ENCODE data around the gene DISP3.

DISP3 gene, protein sequence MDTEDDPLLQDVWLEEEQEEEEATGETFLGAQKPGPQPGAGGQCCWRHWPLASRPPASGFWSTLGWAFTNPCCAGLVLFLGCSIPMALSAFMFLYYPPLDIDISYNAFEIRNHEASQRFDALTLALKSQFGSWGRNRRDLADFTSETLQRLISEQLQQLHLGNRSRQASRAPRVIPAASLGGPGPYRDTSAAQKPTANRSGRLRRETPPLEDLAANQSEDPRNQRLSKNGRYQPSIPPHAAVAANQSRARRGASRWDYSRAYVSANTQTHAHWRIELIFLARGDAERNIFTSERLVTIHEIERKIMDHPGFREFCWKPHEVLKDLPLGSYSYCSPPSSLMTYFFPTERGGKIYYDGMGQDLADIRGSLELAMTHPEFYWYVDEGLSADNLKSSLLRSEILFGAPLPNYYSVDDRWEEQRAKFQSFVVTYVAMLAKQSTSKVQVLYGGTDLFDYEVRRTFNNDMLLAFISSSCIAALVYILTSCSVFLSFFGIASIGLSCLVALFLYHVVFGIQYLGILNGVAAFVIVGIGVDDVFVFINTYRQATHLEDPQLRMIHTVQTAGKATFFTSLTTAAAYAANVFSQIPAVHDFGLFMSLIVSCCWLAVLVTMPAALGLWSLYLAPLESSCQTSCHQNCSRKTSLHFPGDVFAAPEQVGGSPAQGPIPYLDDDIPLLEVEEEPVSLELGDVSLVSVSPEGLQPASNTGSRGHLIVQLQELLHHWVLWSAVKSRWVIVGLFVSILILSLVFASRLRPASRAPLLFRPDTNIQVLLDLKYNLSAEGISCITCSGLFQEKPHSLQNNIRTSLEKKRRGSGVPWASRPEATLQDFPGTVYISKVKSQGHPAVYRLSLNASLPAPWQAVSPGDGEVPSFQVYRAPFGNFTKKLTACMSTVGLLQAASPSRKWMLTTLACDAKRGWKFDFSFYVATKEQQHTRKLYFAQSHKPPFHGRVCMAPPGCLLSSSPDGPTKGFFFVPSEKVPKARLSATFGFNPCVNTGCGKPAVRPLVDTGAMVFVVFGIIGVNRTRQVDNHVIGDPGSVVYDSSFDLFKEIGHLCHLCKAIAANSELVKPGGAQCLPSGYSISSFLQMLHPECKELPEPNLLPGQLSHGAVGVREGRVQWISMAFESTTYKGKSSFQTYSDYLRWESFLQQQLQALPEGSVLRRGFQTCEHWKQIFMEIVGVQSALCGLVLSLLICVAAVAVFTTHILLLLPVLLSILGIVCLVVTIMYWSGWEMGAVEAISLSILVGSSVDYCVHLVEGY (N-terminal part only)

DNA sequence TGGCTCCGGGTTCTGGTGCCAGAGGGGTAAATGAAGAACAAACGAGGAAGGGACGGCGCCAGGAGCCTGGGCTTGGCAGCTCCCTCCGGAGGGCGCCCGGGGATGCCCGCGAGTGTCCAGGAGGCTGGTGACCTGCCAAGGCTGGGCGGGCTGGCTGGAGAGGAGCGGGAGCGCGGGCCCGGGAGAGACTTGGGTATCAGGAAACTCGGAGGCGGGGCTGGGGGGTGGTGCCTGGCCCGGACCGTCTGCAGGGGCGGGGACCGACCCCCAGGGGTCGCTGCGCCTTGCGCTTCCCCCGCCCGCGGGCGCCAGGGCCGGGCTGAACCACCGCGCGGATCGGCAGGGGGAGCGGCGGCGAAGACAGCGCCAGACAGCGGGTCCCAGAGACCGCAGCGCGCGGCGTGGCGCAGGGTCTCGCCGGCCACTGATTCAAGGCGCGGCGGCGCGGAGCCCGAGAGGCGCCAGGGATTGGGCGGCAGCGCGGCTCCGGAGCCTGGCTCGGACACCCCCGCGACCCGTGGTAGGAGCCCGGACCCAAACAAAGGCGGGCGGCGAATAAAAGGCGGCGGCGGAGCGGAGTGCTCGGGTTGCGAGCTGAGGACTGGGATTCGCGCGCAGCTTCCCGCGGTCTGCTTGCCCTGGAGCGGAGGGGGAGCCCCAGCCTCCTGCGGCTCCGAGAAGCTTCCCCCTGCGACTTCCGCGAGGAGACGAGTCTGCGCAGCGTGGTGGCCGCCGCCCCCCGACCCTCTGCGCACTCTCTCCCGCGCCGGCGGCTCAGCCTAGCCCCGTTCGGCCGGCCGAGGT, at the start of gene DISP3:
TSS of gene DISP3 (plus strand) at position 585 of the 804 bp plus-strand sequence. CDS start 21,838 bp downstream, outside the sequence.
- peak; percentile 64 for DNase-seq (ENCODE audit: low read depth)

DNA sequence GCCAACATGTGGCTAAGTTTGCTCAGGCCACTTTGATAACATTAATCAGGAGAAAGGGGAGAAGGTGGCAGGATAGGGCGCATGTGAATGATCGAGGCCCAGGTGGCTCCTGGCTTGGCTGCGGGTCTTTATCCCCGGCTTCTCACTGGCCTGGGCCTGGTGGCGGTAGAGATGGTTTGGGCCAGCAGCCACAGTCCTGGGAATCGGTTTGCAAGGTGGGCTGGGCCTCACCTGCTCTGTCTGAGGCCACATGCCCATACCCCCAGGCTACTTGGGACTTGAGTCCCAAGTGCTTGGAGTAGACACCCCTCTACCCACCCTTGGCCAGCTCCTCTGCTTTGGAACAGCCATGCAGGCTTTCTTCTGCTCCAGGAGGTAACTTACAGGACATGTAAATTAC, 49.7 kb upstream of the DISP3 start:
- no peak for DNase-seq (ENCODE audit: low read depth)

DNA sequence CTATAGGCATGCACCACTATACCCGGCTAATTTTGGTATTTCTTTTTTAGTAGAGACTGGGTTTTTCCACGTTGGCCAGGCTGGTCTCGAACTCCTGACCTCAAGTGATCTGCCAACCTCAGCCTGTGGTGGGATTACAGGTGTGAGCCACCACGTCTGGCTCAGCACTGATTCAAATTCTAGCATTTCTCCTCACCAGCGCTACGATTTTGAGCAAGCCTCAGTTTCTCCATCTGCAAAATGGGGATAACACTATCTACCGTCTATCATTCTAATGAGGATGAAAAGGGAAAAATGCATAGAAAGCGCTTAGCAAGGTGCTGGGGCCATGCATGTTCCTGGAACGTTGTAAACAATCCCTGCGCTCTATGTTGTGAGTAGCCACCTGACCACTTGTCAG, 49.0 kb upstream of the DISP3 start:
- no peak for DNase-seq (ENCODE audit: low read depth)

DNA sequence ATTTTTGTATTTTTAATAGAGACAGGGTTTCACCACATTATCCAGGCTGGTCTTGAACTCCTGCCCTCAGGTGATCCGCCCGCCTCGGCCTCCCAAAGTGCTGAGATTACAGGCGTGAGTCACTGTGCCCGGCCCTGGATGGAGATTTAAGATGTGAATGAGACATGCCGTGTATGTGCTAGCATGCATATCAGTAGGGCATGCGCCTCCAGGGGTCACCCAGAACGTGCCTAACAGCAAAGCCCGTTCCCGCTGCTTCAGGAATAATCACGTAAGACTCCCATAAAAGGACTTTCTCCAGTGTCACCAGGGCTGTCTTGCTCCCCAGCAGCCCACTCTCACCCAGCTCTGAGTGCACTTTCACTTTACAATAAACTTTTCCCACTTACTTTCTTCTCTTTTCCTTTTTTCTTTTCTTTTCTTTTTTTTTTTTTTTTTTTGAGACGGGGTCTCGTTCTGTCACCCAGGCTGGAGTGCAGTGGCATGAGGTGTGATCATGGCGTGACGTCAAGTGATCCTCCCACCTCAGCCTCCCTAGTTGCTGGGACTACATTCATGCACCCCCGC, 46.9 kb upstream of the DISP3 start:
- DNase-seq (ENCODE audit: low read depth): no peak

DNA sequence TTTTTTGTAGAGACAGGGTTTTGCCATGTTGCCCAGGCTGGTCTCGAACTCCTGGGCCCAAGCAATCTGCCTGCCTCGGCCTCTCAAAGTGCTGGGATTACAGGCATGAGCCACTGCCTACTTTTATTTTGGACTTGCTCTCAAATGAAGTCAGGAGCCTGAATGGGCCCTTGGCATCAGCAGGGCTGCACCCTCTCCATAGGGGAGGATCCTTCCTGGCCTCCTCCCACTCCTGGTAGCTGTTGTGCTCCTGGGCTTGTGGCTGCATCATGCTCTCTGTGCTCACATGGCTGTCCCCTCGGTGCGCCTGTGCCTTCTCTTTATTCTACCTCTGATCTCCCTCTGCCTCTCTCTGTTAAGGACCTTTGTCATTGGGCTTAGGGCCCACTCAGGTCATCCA, 46.4 kb upstream of the DISP3 start:
- no peak for DNase-seq (ENCODE audit: low read depth)

DNA sequence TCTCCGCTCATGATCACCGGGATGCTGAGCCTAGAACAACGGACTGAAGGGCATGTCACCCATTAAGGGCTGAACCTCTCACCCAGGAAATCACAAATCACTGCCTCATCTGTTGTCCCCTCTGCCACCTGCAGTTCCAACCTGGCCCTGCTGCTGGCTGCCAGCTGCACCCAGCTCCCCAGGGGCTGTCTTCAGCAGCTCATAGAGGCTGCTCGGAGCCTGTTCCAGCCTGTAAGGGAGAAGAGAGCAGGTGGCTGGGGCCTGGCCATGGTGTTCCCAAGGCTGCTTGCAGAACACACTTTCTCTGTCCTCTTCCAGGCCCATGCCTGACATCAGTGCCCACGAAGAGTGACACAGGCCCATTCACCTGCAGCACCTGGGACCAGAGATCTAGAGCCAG, 44.5 kb upstream of the DISP3 start:
- DNase-seq (ENCODE audit: low read depth): no peak

DNA sequence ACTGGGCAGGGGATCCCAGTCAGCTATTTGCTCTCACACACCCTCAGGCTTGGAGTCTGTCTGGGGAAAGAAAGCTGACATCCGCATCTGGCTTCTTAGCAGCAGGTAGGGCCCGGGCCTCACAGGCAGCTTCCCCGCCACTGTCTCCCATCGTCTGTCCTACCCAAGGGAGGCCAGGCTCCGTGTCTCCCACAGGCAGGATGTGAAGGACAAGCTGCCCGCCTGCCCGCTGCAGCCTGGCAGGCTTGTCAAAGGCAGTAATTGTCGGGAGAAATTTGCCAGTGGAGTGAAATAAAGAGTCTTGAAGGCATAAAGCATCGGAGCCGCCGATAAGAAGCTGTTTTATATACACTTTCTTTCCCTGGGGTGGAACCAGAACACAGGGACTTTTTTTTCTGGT, 44.0 kb upstream of the DISP3 start:
- DNase-seq (ENCODE audit: low read depth): no peak

DNA sequence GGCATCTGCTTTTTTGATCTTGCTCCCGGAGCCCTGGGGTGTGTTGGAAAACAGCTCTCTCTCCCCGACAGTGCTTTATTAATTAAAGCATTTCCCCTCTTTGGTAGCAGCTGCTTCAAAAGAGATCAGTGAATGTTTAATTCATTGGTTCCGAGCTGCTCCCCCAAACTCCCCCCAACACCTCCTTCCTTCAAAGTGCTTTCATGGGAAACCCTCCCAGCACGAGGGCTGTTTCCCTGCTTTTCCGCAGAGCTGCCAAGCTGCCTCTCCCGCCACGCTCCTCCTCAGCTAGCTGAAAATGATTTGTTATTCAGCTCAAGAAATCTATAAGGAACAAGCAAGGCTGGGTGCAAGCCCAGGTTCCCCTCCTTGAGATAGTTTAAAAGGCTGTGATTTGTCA, 40.0 kb upstream of the DISP3 start:
- DNase-seq (ENCODE audit: low read depth): no peak

DNA sequence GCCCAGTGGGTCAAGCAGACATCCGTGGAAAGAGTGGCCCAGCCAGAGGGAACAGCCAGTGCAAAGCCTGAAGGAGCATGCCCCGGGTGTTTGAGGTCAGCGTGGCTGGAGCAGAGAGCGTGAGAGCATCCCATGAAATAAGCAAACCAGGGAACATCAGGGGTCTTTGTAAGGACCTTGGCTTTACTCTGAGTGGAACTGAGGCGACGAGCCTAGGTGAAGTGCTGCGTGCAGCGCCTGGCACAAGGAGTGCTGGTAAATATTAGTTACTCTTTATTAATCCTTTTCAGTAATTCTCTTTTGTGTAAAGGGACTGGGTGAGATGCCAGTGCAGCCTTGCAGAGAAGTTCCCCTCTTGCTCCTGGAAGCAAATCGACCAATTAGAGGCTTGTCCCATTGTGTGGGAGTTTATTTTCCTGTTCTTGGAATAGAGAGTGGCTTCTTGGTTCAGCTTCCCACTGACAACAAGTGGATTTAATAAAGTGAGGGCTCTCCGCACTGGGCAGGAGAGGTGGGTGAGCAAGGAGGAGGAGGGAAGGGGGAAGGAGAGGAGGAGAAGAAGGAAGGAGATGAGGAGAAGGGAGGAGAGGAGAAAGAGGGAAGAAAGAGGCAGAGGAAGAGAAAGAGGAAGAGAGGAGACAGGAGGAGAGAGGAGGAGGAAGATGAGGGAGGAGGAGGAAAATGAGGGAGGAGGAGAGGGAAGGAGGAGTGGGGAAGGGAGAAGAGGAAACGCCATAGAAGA, 37.6 kb upstream of the DISP3 start:
- DNase-seq (ENCODE audit: low read depth): no peak

DNA sequence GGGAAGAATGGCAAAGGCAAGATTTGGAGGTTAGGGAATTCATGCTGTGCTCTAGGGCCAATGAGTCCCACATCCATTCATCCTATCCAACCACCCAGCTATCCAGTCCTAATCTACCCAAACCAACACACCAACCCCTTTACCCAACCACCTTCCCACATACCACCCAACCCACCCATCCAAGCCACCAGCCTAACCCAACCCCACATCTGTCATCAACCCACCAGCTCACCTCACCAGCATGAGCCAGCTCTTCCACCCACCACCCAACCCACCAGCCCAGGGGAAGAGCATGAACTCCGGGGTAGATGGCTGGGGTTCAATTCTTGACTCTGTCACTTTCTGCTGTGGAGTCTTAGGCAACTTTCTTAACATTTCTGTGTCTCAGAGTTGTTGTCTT, 35.9 kb upstream of the DISP3 start:
- DNase-seq (ENCODE audit: low read depth): no peak

DNA sequence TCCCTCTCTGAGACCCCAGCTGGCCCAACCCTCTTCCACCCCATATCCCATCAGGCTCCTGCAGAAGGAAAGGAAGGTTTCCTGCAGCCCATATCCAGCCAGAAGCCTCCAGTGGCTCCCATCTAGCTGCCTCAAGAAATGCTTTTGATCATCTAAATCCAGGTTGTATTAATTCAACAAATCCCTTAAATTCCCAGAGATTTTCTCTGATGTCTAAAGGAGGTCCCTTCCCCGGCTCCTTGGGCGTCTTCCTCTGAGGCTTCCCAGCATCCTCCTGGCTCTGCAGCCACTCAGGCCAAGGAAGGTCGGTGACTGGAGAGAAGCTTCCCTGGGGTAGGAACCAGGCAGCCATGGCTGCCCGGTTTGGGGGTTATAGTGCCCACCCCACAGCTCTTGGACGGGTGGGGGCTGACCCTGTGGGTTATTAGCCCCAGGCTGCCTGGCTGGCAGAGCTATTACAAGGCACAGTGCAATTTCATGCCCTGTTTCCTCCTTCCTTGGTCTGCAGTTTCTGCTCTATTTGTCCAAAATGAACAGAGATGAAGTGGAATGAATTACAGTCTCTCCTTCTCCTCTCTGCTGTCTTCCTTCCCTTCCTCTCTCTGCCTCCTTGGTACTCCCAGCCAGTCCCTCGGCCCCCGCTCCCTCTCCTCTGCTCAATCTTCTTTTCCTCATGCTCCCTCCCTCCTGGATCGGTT, 34.8 kb upstream of the DISP3 start:
- DNase-seq (ENCODE audit: low read depth): no peak

DNA sequence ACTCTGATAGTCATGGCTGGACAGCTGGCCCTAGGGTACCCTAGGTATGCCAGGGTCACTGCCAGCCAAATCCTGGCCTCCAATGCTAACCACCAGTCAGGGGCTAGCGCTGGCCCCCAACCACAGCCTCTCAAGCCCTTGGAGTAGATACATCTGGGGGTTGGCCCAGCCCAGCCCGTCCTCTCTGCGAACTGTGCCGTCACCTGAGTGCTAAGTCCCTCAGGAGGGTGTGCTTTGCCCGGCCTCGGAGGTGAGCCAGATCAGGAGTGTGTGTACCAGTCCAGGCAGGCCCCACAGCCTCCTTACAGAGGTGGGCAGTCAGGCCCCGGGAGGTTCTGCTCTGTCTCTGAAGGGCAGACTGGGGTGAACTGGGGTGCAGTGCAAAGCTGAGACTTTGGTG, 34.0 kb upstream of the DISP3 start:
- no peak for DNase-seq (ENCODE audit: low read depth)

DNA sequence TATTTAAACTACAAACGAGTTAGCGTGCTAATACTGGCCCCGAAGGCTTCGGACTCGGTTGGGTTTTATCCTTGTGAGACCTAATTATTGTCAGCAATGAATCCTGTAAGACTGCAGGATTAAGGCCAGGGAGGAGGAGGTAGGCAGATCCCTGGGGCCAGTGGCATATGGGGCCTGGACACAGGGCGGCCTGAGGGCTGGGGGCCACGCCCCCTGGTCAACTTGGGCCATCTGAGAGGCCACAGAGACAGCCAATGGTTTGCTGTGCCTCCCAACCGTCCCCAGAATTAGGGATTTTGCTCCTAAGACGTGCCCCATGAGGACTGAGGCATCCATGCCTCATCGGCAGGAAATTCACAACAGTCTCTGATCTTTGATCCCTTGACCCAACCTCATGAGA, 31.1 kb upstream of the DISP3 start:
- DNase-seq (ENCODE audit: low read depth): no peak

DNA sequence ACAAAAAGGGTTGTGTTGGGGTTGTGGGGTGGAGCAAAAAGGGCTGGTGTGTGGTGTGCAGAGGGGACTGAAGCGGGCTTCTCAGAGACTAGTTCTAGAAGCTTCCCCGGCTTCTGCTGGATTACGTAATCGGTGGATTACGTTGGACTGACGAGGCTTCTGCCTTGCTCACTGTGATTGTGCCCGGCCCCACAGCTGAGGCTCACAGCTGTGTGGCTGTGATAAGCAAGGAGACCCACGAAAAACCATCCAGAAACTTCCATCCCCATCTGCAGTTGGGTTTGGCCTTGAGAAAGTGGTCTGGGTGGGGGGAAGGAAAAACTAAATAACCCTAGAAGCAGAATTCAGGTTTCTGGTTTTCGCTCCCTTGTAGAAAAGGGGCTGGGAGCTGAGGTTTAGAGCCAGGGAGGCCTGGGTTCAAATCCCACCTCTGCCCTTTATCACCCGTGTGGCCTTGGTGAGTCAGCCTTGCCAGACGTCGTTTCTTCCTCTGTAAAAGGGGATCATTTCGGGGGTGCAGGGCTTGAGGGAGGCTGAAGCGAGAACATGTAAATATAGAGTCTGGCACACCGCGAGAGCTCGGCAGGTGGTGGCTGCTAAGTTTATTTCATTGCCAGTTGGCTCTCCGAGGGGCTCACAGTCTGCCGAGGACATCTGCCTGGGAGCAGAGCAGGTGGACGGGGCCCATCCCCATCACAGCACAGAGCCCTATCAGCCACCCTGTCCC, 30.4 kb upstream of the DISP3 start:
- DNase-seq (ENCODE audit: low read depth): no peak

DNA sequence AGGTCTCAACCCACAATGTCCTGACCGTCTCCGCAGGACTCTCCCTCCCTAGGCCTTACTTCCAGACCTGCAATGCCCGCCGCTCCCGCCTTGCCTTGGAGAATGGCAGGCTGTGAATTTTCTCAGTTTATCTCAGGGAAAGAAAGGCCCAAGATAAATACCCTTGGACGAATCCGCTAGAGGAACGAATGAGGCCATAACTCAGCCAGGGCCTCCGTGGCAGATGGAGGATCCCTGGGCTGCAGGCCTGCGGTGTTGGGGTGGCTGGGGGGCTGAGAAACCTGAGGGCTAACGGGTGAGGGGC, 29.9 kb upstream of the DISP3 start:
- no peak for DNase-seq (ENCODE audit: low read depth)

DNA sequence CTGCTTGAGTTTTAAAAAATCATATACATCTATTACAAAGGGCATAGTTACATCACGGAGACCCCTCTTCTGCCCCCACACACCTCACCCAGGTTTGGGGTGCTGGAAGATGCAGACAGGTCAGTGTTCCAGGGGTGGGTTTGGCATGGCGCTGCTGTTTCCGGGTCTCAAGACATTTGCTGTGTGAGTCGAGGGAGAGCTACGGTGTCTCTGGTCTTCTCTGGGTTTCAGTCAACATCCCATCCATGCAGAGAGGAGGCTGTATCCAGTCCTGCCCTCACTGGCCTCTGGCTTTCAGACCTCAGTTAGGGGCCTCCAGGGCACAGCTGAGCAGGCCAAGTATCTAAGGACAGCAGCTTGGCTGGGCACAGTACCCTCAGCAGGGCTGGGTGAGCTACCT, 28.6 kb upstream of the DISP3 start:
- DNase-seq (ENCODE audit: low read depth): no peak

DNA sequence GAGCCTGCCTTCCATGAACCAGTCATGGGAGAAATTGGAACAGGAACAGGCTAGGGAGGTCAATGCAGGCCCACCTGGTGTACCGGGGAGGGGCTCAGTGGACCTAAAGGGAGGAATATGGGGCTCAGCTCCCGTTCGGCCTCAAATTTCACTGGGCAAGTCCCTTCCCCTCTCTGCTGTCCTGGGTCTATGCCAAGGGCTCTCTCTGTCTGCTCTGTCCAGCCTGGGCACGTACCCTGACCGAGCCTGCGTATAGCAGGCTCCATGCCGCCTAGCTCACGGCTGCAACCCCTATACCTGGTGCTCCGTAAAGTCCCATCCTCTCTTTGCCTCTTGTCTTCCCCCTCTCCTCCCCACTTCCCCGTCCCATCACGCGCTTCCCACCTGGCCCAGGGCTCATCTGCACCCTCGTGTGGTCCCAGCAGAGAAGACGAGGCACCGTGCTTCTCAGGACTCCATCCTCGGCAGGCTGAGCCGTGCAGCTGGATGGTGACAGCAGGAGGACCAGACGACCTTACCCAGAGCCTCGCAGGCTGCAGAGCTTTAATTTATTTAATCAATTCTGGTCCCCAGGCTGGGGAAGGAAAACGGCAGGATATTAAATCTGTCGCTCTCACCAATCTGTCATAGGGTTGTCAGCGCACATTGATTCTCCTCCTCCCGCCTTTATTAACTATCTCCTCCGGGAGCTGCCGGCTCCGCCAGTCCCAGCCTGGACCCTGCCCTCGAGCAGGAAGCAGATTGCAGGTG, 25.0 kb upstream of the DISP3 start:
- no peak for DNase-seq (ENCODE audit: low read depth)

DNA sequence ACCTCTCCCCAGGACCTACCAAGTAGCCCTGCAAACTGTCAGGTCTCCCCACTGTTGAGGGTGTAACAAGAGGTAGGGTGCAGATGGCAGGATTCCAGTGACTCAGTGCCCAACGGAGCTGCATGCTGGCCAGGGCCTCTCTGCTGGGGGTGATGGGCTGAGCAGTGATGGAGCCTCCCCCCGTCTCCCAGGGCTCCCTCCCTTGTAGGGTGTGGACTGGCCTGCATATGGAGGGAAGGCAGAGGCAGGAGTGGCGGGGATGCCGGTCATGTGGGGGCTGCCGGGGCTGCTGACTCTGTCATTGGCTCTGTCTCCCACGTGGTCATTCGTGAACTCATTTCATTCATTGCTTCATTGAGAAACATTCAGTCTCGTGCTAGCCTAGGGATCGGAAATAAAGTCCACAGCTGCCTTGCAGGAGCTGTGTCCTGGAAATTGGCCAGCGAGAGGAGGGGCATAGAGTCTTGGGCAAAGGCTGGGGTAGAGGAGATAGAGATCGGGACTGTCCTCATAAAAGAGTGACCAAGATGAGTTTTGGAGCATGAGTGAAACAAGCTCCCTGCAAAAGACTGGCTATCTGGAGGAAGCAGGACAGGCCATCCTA, 22.9 kb upstream of the DISP3 start:
- no peak for DNase-seq (ENCODE audit: low read depth)

Data from stimulated activated CD8-positive, alpha-beta memory T cell treated with anti-CD3 and anti-CD28 coated beads, Interleukin-4, amount 100 ng/mL, for 24 hours (primary cell).